ENCODE data around the gene RGS17. TPM values are rescaled to one million over a fixed set of nuclear protein-coding genes. Genes with fewer than 3 reads are reported as not detected.

Gene RGS17
- total and polyA plus RNA-seq, 10 of the 15 experiments (the other 5 are each of a cell fraction or from before 2014, with no cell fraction given), result 0.06 to 0.29 (median 0.14) TPM; not detected in 4

DNA sequence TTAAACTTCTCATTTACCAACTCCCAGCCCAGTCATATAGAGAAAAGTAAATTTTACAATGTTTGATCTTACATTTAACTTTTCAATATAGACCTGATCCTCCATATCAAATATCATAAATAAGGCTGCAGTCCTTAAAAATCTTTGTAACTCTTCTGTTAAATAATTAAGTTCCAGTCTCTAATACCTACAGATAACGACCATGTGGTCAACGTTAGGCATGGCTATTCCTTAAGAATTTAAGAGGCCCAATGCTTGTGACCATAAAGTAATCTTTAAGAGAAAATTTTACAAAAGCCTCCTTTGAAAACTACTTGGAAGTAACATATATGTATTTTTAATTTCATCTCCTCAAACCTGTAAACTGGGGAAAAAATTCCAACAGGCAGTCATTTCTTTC lies 149.9 kb downstream of the RGS17 start:
- Histone ChIP-seq H3K4me3 (peak overlapping the region; percentile 72), H3K36me3 (ENCODE audit: control insufficient read depth in 2 of 2, insufficient read depth in 2 of 2, low read length in 1 of 2) (peaks cover 0 to 9% of the 10 kb centered on the region in 2 experiments; a peak in 1 of 4 replicates), H3K27me3 (replicated peaks in 1 of 2; ENCODE audit: control insufficient read depth in 2 of 2, insufficient read depth in 2 of 2, low read length in 1 of 2) (no peaks in the 10 kb centered on the region), H3K27ac (ENCODE audit: control insufficient read depth, insufficient read depth) (no peak overlapping the region; the same call in 1 of the 2 replicates), H3K9me3 (replicated peaks; ENCODE audit: control insufficient read depth, insufficient read depth, low read length) (no peaks in the 10 kb centered on the region; the same call in 1 of the 3 replicates), H2AFZ (ENCODE audit: control insufficient read depth, low read depth, low read length) (no peak overlapping the region), H3K4me2 (ENCODE audit: control insufficient read depth, insufficient read depth) (peak overlapping the region; percentile 81), H3K4me1 (ENCODE audit: control insufficient read depth, insufficient read depth, low read length) (peaks cover 7% of the 10 kb centered on the region), H4K20me1 (ENCODE audit: control insufficient read depth, insufficient read depth) (no peaks in the 10 kb centered on the region), H3K79me2 (ENCODE audit: control insufficient read depth, insufficient read depth, low read length) (peaks cover 93% of the 10 kb centered on the region), H3K9ac (ENCODE audit: control insufficient read depth, insufficient read depth, low read length) (peak overlapping the region; percentile 83)
- SMC1A ChIA-PET (ENCODE audit: uncharacterized antibody, unreplicated experiment), result interaction anchor here (0.6 to 0.7 kb wide), 2 partner anchors 8 to 198 kb away, joined by 4 read pairs; no protein-coding TSS in a partner anchor
- FAIRE-seq, result no peak
- POLR2A ChIA-PET, result no interaction called here
- in situ Hi-C loops (cut with MboI) (loop anchor here (25.0 kb wide), 3 partner anchors 1256 to 1756 kb away; partner anchors contain the start of gene SCAF8), intact Hi-C loops (cut with micrococcal nuclease; ENCODE audit: unreplicated experiment) (loop anchor here (5.0 kb wide), 4 partner anchors 111 to 1589 kb away; partner anchors contain the start of genes RMND1 and ZBTB2)
- no peak for ATAC-seq
- no peak for DNase-seq (ENCODE audit: low read depth, low spot score)
- CTCF ChIA-PET, result no interaction called here
- TF ChIP-seq JUNB (IDR thresholded peaks at IDR 0.05), result peak; percentile 22; the same call in 1 of the 2 replicates
- TF ChIP-seq, protein P1, sequence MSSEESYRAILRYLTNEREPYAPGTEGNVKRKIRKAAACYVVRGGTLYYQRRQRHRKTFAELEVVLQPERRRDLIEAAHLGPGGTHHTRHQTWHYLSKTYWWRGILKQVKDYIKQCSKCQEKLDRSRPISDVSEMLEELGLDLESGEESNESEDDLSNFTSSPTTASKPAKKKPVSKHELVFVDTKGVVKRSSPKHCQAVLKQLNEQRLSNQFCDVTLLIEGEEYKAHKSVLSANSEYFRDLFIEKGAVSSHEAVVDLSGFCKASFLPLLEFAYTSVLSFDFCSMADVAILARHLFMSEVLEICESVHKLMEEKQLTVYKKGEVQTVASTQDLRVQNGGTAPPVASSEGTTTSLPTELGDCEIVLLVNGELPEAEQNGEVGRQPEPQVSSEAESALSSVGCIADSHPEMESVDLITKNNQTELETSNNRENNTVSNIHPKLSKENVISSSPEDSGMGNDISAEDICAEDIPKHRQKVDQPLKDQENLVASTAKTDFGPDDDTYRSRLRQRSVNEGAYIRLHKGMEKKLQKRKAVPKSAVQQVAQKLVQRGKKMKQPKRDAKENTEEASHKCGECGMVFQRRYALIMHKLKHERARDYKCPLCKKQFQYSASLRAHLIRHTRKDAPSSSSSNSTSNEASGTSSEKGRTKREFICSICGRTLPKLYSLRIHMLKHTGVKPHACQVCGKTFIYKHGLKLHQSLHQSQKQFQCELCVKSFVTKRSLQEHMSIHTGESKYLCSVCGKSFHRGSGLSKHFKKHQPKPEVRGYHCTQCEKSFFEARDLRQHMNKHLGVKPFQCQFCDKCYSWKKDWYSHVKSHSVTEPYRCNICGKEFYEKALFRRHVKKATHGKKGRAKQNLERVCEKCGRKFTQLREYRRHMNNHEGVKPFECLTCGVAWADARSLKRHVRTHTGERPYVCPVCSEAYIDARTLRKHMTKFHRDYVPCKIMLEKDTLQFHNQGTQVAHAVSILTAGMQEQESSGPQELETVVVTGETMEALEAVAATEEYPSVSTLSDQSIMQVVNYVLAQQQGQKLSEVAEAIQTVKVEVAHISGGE (CRISPR knock-in tag; IDR thresholded peaks at IDR 0.05), result no peak
- BruUV-seq (replicated peaks), result TSS peak; percentile 61
- WGBS (ENCODE audit: insufficient coverage, insufficient replicate concordance, low lambda C conversion rate, missing lambda C conversion rate), result 0% methylated on average over 2 of the region's 2 CpGs
- RAD21 ChIA-PET (ENCODE audit: unreplicated experiment), result no interaction called here
